Chondrocyte (in vitro differentiated cells): ENCODE results near the gene OSER1. TPM values are rescaled to one million over a fixed set of nuclear protein-coding genes. Genes with fewer than 3 reads are reported as not detected.
A peak's percentile ranks its signal among the peaks of the same experiment; 100 is the strongest.

Source experiments
- DNase-seq: peaks from one replicate; pipeline ENCODE4 v3.0.0; 2021; ENCODE audit warnings: mixed read lengths, low spot score
- H3K27ac Mint-ChIP-seq: one replicate; pipeline ENCODE4 v1.8.0; 2021; ENCODE audit warnings: mild to moderate bottlenecking, moderate library complexity, mixed read lengths; ENCODE audit not compliant: unreplicated experiment
- H3K27me3 Mint-ChIP-seq: 2 replicates; pipeline ENCODE4 v1.8.0; 2021; ENCODE audit warnings: low read depth, mixed read lengths
- H3K36me3 Mint-ChIP-seq: 2 replicates; pipeline ENCODE4 v1.8.0; 2021; ENCODE audit warnings: low read depth, mixed read lengths
- H3K4me1 Mint-ChIP-seq: 2 replicates; pipeline ENCODE4 v1.8.0; 2021; ENCODE audit warnings: low read depth, mild to moderate bottlenecking, mixed read lengths
- H3K4me3 Mint-ChIP-seq: one replicate; pipeline ENCODE4 v1.8.0; 2021; ENCODE audit warnings: mild to moderate bottlenecking, moderate library complexity, mixed read lengths; ENCODE audit not compliant: unreplicated experiment
- H3K9me3 Mint-ChIP-seq: 2 replicates; pipeline ENCODE4 v1.8.0; 2021; ENCODE audit warnings: low read depth, mixed read lengths
- total RNA-seq: library from RNA; stranded (reverse); gene quantifications from 3 replicates; pipeline ENCODE4 v1.2.1, GENCODE V29; 2021
- TF ChIP-seq, protein P1 (sequence below): fragments of 200-600 bp; sonication (generic); IDR thresholded peaks from 2 replicates; pipeline ENCODE4 v1.5.0; 2021; ENCODE audit warnings: antibody characterized with exemption, mild to moderate bottlenecking, moderate library complexity

Gene OSER1
- total RNA-seq, 1 donor from 2014 or later = 30.3 TPM

DNA sequence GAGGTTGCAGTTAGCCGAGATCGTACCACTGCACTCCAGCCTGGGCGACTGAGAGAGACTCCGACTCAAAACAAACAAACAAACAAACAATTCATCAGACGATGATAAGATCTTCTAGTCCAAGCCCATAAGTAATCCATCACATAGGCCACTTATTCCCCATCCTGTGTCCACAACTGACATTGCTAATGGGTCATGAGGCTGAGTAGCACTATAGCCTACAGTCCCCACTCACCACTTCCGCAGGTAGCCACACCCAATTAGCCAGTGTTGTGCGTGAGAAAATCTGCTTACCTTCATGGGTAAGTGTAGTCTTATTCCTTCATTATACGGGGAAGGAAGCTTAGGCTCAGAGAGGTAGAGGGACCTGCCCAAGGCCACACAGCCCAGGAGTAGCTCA, 36.7 kb downstream of the OSER1 start:
- Mint-ChIP-seq H3K27ac (no peak overlapping the region), H3K4me3 (no peak overlapping the region), H3K9me3 (no peaks in the 10 kb centered on the region), H3K27me3 (no peaks in the 10 kb centered on the region), H3K36me3 (peaks cover 23% of the 10 kb centered on the region), H3K4me1 (peaks cover 65% of the 10 kb centered on the region)
- TF ChIP-seq, protein P1, sequence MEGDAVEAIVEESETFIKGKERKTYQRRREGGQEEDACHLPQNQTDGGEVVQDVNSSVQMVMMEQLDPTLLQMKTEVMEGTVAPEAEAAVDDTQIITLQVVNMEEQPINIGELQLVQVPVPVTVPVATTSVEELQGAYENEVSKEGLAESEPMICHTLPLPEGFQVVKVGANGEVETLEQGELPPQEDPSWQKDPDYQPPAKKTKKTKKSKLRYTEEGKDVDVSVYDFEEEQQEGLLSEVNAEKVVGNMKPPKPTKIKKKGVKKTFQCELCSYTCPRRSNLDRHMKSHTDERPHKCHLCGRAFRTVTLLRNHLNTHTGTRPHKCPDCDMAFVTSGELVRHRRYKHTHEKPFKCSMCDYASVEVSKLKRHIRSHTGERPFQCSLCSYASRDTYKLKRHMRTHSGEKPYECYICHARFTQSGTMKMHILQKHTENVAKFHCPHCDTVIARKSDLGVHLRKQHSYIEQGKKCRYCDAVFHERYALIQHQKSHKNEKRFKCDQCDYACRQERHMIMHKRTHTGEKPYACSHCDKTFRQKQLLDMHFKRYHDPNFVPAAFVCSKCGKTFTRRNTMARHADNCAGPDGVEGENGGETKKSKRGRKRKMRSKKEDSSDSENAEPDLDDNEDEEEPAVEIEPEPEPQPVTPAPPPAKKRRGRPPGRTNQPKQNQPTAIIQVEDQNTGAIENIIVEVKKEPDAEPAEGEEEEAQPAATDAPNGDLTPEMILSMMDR = no peak
- DNase-seq = no peak

DNA sequence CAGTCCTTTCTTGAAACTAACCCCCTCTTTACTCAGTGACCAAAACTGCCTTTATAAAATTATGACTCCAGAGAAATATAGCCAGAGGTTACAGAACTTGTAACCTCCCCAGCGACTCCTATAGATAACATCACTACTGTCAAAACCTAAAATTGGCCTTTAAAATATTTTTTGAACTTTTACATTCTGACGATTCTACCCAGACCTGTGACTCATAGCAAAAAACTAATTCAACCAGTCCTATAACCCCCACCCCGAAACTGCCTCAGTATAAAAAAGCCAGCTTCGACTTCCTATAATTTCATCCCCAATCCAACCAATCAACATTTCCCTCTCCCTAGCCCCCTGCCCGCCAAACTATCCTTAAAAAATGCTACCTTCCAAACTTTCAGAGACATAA, 37.5 kb downstream of the OSER1 start:
- TF ChIP-seq, protein P1 = no peak
- DNase-seq = no peak
- peak overlapping the region; percentile 49 for H3K27ac Mint-ChIP-seq
- H3K4me1 Mint-ChIP-seq = peaks cover 61% of the 10 kb centered on the region
- H3K27me3 Mint-ChIP-seq = no peaks in the 10 kb centered on the region
- H3K4me3 Mint-ChIP-seq = no peak overlapping the region
- H3K36me3 Mint-ChIP-seq = peaks cover 23% of the 10 kb centered on the region
- no peaks in the 10 kb centered on the region for H3K9me3 Mint-ChIP-seq

DNA sequence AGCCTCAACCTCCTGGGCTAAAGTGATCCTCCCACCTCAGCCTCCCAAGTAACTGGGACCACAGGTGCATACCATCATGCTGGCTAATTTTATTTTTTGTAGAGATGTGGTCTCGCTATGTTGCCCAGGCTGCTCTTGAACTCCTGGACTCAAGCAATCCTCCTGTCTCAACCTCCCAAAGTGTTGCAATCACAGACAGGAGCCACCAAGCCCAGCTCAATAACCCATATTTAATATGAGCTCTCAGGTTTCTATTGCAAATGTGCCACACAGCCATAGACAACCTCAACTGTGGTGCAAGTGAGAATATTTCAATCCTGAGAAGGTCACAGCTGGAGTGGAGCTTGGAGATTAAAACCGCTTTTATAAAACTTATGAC, 38.0 kb downstream of the OSER1 start:
- H3K4me3 Mint-ChIP-seq = no peak overlapping the region
- H3K9me3 Mint-ChIP-seq = no peaks in the 10 kb centered on the region
- no peak overlapping the region for H3K27ac Mint-ChIP-seq

DNA sequence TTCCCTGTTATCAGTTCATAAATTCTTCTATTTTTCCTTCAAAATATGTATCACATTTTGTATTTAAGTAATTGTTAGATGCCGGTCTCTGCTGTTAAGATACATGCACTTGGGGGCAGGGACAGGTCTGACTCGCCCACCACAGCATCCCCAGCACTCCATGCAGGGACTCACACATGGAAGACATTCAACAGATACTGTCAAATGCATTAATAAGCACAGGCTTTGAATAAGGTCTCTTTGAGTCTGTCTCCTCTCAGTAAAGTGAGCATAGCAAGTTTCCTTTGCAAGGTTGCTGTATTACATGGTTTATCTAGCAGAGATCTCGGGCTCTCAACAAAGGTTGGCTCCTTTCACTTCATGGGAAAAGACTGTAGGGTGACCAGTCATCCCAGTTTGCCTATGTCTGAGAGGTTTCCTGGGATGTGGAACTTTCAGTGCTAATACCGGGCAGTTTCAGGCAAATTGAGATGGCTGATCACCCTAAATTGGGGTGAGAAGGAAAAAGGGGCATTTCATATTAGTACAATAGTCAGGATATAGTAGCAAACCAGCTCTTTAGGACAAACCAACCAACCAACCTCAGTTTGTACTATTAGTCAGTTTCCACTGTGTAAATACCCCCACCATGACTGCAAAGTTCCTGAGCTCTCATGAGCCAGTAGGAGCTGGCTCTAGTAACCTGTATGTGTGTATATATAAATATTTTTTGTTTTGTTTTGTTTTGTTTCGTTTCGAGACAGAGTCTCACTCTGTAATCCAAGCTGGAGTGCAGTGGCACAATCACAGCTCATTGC, 38.6 kb downstream of the OSER1 start:
- Mint-ChIP-seq H3K9me3 (no peaks in the 10 kb centered on the region), H3K27ac (peak overlapping the region; percentile 13), H3K4me1 (peaks cover 61% of the 10 kb centered on the region), H3K27me3 (no peaks in the 10 kb centered on the region), H3K36me3 (peaks cover 22% of the 10 kb centered on the region), H3K4me3 (no peak overlapping the region)
- TF ChIP-seq, protein P1 = no peak
- no peak for DNase-seq

More for the DNA sequence above, 38.0 kb downstream of the OSER1 start:
- Mint-ChIP-seq H3K4me1 (peaks cover 61% of the 10 kb centered on the region), H3K27me3 (no peaks in the 10 kb centered on the region), H3K36me3 (peaks cover 23% of the 10 kb centered on the region)
- TF ChIP-seq, protein P1 = no peak
- DNase-seq = no peak

DNA sequence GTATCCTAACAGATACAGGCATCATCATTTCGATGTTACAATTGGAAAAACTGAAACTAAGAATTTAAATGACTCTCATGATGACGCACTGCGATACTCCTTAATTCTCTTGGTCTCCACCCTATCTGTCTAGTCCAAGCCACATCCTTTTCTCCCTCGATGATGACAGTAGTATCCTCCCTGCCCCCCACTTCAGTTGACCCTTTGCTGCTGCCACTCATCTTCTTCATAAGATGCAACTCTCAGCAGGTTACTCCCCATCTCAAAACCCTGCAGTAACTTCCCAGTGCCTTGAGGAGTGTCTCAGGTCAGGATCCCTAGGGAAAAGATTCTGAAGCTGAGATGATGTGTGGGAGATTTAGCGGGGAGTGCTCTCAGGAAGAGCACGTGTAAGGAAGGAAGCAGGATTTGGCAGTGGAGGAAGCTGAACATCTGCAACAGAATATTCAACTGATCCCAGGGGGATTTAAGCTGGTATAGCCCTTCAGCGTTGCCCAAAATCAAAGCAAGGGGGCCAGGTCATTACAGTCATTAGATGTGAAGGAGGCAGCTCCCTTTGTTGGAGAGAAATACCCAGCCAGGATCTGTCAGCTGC, 39.7 kb downstream of the OSER1 start:
- TF ChIP-seq, protein P1 = no peak
- no peak for DNase-seq
- Mint-ChIP-seq H3K4me1 (peaks cover 67% of the 10 kb centered on the region), H3K27me3 (no peaks in the 10 kb centered on the region), H3K36me3 (peaks cover 17% of the 10 kb centered on the region), H3K9me3 (no peaks in the 10 kb centered on the region), H3K4me3 (no peak overlapping the region), H3K27ac (peak overlapping the region; percentile 71)
